NCI-H2196 (cell line): ENCODE results near the gene DEPDC4.

Experiments used
- DNase-seq: peaks from one replicate; lab custom pipeline; 2025; ENCODE audit not compliant: unreplicated experiment; lab: John Stamatoyannopoulos, UW

The DEPDC4 gene

DNA sequence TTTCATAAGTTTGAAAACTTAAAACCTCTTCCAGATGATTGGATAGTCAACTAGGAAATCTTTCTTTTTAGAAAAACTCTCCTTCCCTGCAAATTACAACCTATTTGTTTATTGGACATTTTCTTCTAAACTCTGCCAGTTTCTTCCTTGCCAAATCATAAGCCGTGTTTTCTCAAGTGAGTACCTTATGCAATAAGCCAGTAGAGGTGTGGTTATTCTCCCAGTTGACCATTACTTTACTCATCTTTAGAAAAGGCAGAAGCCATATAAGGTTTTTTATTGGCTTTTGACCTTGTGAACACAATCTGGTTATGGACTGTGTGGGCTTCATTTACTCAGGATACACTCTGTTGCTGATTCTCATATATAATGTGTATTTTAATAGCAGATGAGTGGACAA is 51.7 kb downstream of the DEPDC4 start:
- no peak for DNase-seq

GRCh38 chr12:100214518-100214917 is 52.4 kb downstream of the DEPDC4 start:
- DNase-seq, result no peak

- DNase-seq, result no peak
Observed at GRCh38 chr12:100213016-100213891, 53.6 kb downstream of the DEPDC4 start.

- DNase-seq, result no peak
Observed at GRCh38 chr12:100211698-100212097, 55.2 kb downstream of the DEPDC4 start.

GRCh38 chr12:100208834-100209233 is 58.0 kb downstream of the DEPDC4 start:
- DNase-seq, result no peak

GRCh38 chr12:100207311-100207710 is 59.6 kb downstream of the DEPDC4 start:
- no peak for DNase-seq

DNA sequence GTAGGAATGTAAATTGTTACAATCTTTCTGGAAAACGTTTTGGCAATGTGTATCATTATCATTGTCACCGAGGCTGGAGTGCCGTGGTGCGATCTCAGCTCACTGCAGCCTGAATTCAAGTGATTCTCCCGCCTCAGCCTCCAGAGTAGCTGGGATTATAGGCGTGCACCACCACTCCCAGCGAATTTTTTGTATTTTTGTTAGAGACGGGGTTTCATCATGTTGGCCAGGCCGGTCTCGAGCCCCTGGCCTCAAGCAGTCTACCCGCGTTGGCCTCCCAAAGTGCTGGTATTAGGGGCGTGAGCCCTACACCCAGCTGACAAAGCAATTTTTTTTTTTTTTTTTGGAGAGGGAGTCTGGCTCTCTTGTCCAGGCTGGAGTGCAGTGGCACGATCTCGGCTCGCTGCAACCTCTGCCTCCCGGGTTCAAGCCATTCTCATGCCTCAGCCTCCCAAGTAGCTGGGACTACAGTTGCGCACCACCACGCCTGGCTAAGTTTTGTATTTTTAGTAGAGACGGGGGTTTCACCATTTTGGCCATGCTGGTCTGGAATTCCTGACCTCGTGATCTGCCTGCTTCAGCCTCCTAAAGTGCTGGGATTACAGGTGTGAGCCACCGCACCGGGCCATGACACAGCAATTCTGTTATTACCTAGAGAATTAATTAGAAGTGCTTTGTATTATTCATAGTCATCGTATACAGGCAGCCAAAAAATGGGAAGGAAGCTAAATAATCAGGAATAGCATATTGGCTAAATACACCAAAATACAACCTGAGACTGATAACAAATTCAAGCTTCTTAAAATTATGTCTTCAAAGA is 65.1 kb downstream of the DEPDC4 start:
- DNase-seq, result no peak

DNA sequence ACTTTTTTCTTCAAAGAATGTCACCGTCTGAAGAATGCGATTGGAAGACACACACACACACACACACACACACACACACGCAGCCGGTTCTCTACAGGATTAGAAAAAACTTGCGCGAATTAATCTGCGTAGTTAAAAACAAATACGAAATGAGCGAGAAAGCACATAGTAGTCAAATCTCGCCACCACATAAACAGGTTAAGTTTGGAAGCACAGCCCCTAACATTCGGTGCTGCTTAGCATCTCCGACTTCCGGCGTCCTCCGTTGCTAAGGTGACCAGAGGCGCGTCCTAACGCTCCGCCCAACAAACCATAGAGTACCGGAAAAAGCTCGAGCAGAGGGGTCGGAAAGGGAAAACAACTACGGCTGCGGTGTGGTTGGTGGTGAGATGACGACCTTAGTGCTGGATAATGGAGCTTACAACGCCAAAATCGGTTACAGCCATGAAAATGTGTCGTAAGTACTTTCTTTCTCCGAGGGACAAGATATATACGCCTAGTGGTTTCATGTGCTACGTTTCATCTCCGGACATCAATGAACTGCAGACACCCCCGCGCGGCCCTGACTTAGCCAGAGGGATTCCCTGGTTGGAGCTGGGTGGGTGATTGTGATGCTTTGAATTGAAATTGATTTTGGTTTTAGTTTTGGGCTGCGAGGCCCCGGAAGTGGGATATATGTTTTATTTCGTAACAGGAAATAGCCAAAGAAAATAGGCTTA is 66.3 kb downstream of the DEPDC4 start, which contains the start of gene ACTR6:
TSS of gene ACTR6 (plus strand) at position 353 of the 719 bp plus-strand sequence. CDS start at position 390, 37 bp downstream.
- DNase-seq, result peak; percentile 96

GRCh38 chr12:100199347-100200149 is 67.3 kb downstream of the DEPDC4 start:
- DNase-seq, result peak; percentile 89

GRCh38 chr12:100199023-100199346 is 67.9 kb downstream of the DEPDC4 start:
- no peak for DNase-seq

GRCh38 chr12:100197486-100197885 is 69.4 kb downstream of the DEPDC4 start:
- DNase-seq, result no peak

- no peak for DNase-seq
Observed at GRCh38 chr12:100193085-100193484, 73.8 kb downstream of the DEPDC4 start.
